Measurements from ENCODE around the gene GTF3C2. TPM values are rescaled to one million over a fixed set of nuclear protein-coding genes. Genes with fewer than 3 reads are reported as not detected.

Gene GTF3C2
- total and polyA plus RNA-seq, 4 donors, result 9.7 to 20.6 (median 14.7) TPM

GRCh38 chr2:27306136-27306535 is 50.4 kb downstream of the GTF3C2 start:
- no peak for DNase-seq (ENCODE audit: low spot score)
- Histone ChIP-seq H3K36me3 (ENCODE audit: control insufficient read depth in 4 of 4, insufficient read depth in 3 of 4, low read depth in 1 of 4, low read length in 3 of 4) (peaks cover 0 to 5% (median 0%) of the 10 kb centered on the region in 4 donors), H3K27me3 (ENCODE audit: control insufficient read depth in 4 of 4, insufficient read depth in 4 of 4, low read length in 3 of 4) (peaks cover 0 to 5% (median 1%) of the 10 kb centered on the region in 4 donors), H3K4me1 (ENCODE audit: control insufficient read depth in 4 of 4, insufficient read depth in 4 of 4, low read length in 3 of 4) (peaks cover 3 to 30% (median 11%) of the 10 kb centered on the region in 4 donors), H3K27ac (ENCODE audit: low read depth in 1 of 2, low read length in 2 of 2) (no peak overlapping the region), H3K9me3 (ENCODE audit: control insufficient read depth in 4 of 4, low read length in 3 of 4) (no peaks in the 10 kb centered on the region), H3K9ac (ENCODE audit: low read depth in 1 of 2, low read length in 2 of 2) (no peak overlapping the region), H3K4me3 (ENCODE audit: low read depth in 1 of 3, low read length in 3 of 3) (no peak overlapping the region)
- 34% methylated on average over 26 of the region's 26 CpGs for WGBS
- no peak for TF ChIP-seq TAF1 (conservative IDR thresholded peaks at IDR 0.05)
- TF ChIP-seq RXRA (IDR thresholded peaks at IDR 0.05), result no peak
- TF ChIP-seq HNF4A (conservative IDR thresholded peaks at IDR 0.05), result no peak
- TF ChIP-seq CTCF (IDR thresholded peaks at IDR 0.05; ENCODE audit: low read depth, low read length, missing input control), result no peak

- H3K27me3 ChIP-seq (ENCODE audit: control insufficient read depth in 4 of 4, insufficient read depth in 4 of 4, low read length in 3 of 4), result peaks cover 0 to 5% (median 1%) of the 10 kb centered on the region in 4 donors
- no peak overlapping the region for H3K4me3 ChIP-seq (ENCODE audit: low read depth in 1 of 3, low read length in 3 of 3)
- H3K9ac ChIP-seq (ENCODE audit: low read depth in 1 of 2, low read length in 2 of 2), result no peak overlapping the region
- no peaks in the 10 kb centered on the region for H3K9me3 ChIP-seq (ENCODE audit: control insufficient read depth in 4 of 4, low read length in 3 of 4)
- H3K27ac ChIP-seq (ENCODE audit: low read depth in 1 of 2, low read length in 2 of 2), result no peak overlapping the region
- TF ChIP-seq FOXA1 (IDR thresholded peaks at IDR 0.05), result no peak
- no peak for DNase-seq (ENCODE audit: low spot score)
- H3K4me1 ChIP-seq (ENCODE audit: control insufficient read depth in 4 of 4, insufficient read depth in 4 of 4, low read length in 3 of 4), result peaks cover 3 to 30% (median 11%) of the 10 kb centered on the region in 4 donors
- H3K36me3 ChIP-seq (ENCODE audit: control insufficient read depth in 4 of 4, insufficient read depth in 3 of 4, low read depth in 1 of 4, low read length in 3 of 4), result peaks cover 0 to 4% (median 0%) of the 10 kb centered on the region in 4 donors
- 95% methylated on average over 16 of the region's 16 CpGs for WGBS
These were observed 51.0 kb downstream of the GTF3C2 start for GRCh38 chr2:27305516-27305915.

GRCh38 chr2:27304488-27305240 is 51.9 kb downstream of the GTF3C2 start:
- WGBS, result 88% methylated on average over 13 of the region's 13 CpGs
- Histone ChIP-seq H3K4me3 (ENCODE audit: low read depth in 1 of 3, low read length in 3 of 3) (no peak overlapping the region), H3K27me3 (ENCODE audit: control insufficient read depth in 4 of 4, insufficient read depth in 4 of 4, low read length in 3 of 4) (peaks cover 0 to 5% (median 1%) of the 10 kb centered on the region in 4 donors), H3K27ac (ENCODE audit: low read depth in 1 of 2, low read length in 2 of 2) (no peak overlapping the region), H3K4me1 (ENCODE audit: control insufficient read depth in 4 of 4, insufficient read depth in 4 of 4, low read length in 3 of 4) (peaks cover 3 to 30% (median 11%) of the 10 kb centered on the region in 4 donors), H3K36me3 (ENCODE audit: control insufficient read depth in 4 of 4, insufficient read depth in 3 of 4, low read depth in 1 of 4, low read length in 3 of 4) (peaks cover 0 to 1% (median 0%) of the 10 kb centered on the region in 4 donors), H3K9ac (ENCODE audit: low read depth in 1 of 2, low read length in 2 of 2) (no peak overlapping the region), H3K9me3 (ENCODE audit: control insufficient read depth in 4 of 4, low read length in 3 of 4) (no peaks in the 10 kb centered on the region)
- no peak for DNase-seq (ENCODE audit: low spot score)
- TF ChIP-seq ATF3 (IDR thresholded peaks at IDR 0.05), result no peak
- no peak for TF ChIP-seq JUND (IDR thresholded peaks at IDR 0.05)
- TF ChIP-seq NR2F2 (IDR thresholded peaks at IDR 0.05), result no peak
- TF ChIP-seq REST (IDR thresholded peaks at IDR 0.05), result no peak
- TF ChIP-seq SP1 (IDR thresholded peaks at IDR 0.05), result no peak
- TF ChIP-seq EGR1 (IDR thresholded peaks at IDR 0.05; ENCODE audit: low read depth in 2 of 2), result no peak
- TF ChIP-seq YY1 (IDR thresholded peaks at IDR 0.05), result no peak
- no peak for TF ChIP-seq FOXA1 (IDR thresholded peaks at IDR 0.05)
- no peak for TF ChIP-seq HNF4A (conservative IDR thresholded peaks at IDR 0.05)
- no peak for TF ChIP-seq HNF4G (IDR thresholded peaks at IDR 0.05)
- TF ChIP-seq CTCF (IDR thresholded peaks at IDR 0.05; ENCODE audit: low read depth, low read length, missing input control), result no peak
- no peak for TF ChIP-seq RAD21 (IDR thresholded peaks at IDR 0.05)
- no peak for TF ChIP-seq GABPA (IDR thresholded peaks at IDR 0.05 in 1 of 2, conservative IDR thresholded peaks at IDR 0.05 in 1 of 2)
- no peak for TF ChIP-seq ZBTB33 (IDR thresholded peaks at IDR 0.05)
- no peak for TF ChIP-seq FOXA2 (IDR thresholded peaks at IDR 0.05)
- no peak for TF ChIP-seq RXRA (IDR thresholded peaks at IDR 0.05)
- TF ChIP-seq TAF1 (conservative IDR thresholded peaks at IDR 0.05), result no peak

Data from liver (tissue), 9 donors.